CD4-positive, CD25-positive, alpha-beta regulatory T cell (primary cell): ENCODE measurements around the gene RGS9. TPM values are rescaled to one million over a fixed set of nuclear protein-coding genes. Genes with fewer than 3 reads are reported as not detected.
A peak's percentile ranks its signal among the peaks of the same experiment; 100 is the strongest.
"Not testable (repeated sequence)": the region's sequence is repeated elsewhere in the genome, so short reads cannot be mapped to it uniquely, and the experiment has no call there.

ENCODE experiments used
- ATAC-seq, 2 donors: fragments of 150-1000 bp; cut with Tn5 transposase; one replicate each; pipeline ENCODE4 v1.10.0; 2021; ENCODE audit warnings: low read depth in 2 of 2, moderate number of reproducible peaks in 2 of 2, moderate library complexity in 1 of 2
- DNase-seq, 3 donors: peaks; one replicate each; pipeline versions ENCODE4 v3.0.0 to v3.0.0-alpha.2; 2012 to 2022; ENCODE audit warnings: mixed read lengths in 1 of 3
- H3K27ac ChIP-seq: one replicate; pipeline ENCODE4 v1.7.0; 2013; ENCODE audit warnings: mild to moderate bottlenecking, low read length; ENCODE audit not compliant: insufficient read depth, poor library complexity, severe bottlenecking
- H3K27me3 ChIP-seq: one replicate; pipeline ENCODE4 v1.7.0; 2013; ENCODE audit warnings: low read length; ENCODE audit not compliant: control insufficient read depth, insufficient read depth
- H3K36me3 ChIP-seq: one replicate; pipeline ENCODE4 v1.7.0; 2013; ENCODE audit warnings: mild to moderate bottlenecking, low read length, moderate library complexity; ENCODE audit not compliant: control insufficient read depth, insufficient read depth
- H3K4me1 ChIP-seq: 2 replicates; pipeline ENCODE4 v1.7.0; 2013; ENCODE audit warnings: mild to moderate bottlenecking, low read length; ENCODE audit not compliant: insufficient read depth, control insufficient read depth, poor library complexity, severe bottlenecking
- H3K4me3 ChIP-seq: one replicate; pipeline ENCODE4 v1.7.0; 2013; ENCODE audit warnings: low read depth, mild to moderate bottlenecking, low read length, moderate library complexity
- H3K9me3 ChIP-seq, 2 experiments: 1 replicate in 1 of 2; 2 replicates in 1 of 2; pipeline ENCODE4 v1.7.0; 2013; ENCODE audit warnings: low read length in 2 of 2, mild to moderate bottlenecking in 1 of 2, moderate library complexity in 1 of 2; ENCODE audit not compliant: control insufficient read depth in 2 of 2
- H3K27ac Mint-ChIP-seq, 3 donors: one replicate each; pipeline ENCODE4 v1.8.0; 2020 to 2022; ENCODE audit warnings: mild to moderate bottlenecking in 3 of 3, mixed read lengths in 3 of 3, moderate library complexity in 2 of 3
- H3K27me3 Mint-ChIP-seq: one replicate; pipeline ENCODE4 v1.8.0; 2022; ENCODE audit warnings: mild to moderate bottlenecking, mixed read lengths
- H3K36me3 Mint-ChIP-seq: one replicate; pipeline ENCODE4 v1.8.0; 2020; ENCODE audit warnings: mixed read lengths
- H3K4me1 Mint-ChIP-seq, 4 donors: one replicate each; pipeline ENCODE4 v1.8.0; 2020 to 2022; ENCODE audit warnings: mixed read lengths in 4 of 4, mild to moderate bottlenecking in 1 of 4
- H3K4me3 Mint-ChIP-seq, 4 donors: one replicate each; pipeline ENCODE4 v1.8.0; 2020 to 2022; ENCODE audit warnings: mild to moderate bottlenecking in 4 of 4, mixed read lengths in 4 of 4, moderate library complexity in 3 of 4
- H3K9me3 Mint-ChIP-seq, 7 donors: one replicate each; pipeline ENCODE4 v1.8.0; 2020 to 2022; ENCODE audit warnings: mixed read lengths in 7 of 7, mild to moderate bottlenecking in 3 of 7, moderate library complexity in 2 of 7
- polyA plus RNA-seq, 4 donors: library from polyadenylated mRNA; unstranded; fragments of 300-500 nt; fragmentation: Illumina TruSeq; gene quantifications; one replicate each; pipeline ENCODE4 v1.2.3, GENCODE V29; 2021
- total RNA-seq: library from RNA; stranded (reverse); gene quantifications from one replicate; pipeline ENCODE4 v1.2.3, GENCODE V29; 2022

RGS9 gene
- 0.81 TPM for total RNA-seq
- polyA plus RNA-seq = 1 to 10 TPM in 1 of 4 donors, under 1 TPM in 3; 0.19 to 1.7 (median 0.51) TPM

DNA sequence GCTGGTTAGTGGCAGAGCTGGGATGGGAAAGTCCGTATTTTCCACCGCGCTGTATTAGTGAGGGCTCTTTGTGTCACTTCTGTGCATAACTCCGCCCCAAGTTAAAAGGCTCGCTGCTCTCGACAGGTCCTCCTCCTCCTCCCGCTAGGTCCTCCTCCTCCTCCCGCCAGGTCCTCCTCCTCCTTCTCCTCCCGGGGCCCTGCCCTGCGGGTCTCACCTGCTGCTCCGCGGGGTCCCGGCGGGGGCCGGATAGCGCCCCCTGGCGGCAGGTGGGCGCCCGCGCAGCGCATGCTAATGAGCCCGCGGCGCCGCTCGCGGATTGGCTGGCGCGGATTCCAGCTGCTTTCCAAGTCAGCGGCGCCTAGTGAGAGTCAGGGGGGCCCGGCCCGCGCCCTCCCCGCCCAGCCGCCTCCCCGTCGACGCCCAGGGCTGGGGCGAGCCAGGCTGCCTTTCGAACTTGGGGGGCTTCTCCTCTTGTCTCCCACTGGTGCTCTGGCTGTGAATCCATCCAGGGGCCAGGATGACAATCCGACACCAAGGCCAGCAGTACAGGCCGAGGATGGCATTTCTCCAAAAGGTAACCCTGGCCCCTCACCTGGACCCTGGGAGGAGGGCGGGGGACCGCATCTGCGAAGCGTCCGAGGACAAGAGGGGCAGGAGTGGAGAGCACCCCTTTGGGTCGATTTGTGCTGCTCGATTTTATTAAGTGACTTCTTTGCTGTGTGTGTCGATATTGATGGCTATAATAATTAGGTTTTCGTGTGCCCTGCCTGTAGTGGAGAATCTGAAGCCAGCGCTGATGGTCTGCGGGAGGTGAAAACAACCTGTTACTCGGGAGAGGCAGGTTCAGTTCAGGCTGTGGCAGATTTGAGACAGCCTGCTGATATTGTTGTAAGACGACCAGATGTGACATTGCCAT lies at the start of gene RGS9:
RGS9 (plus strand) TSS at position 350 of the 919 bp plus-strand sequence; CDS start at position 521, 171 bp downstream.
- ATAC-seq (peak; percentile 96 to 97), DNase-seq (peak; percentile 77 to 83 (median 80))
- peaks cover 14% of the 10 kb centered on the region for H3K4me1 ChIP-seq
- Mint-ChIP-seq H3K9me3 (peaks cover 0 to 3% (median 0%) of the 10 kb centered on the region in 7 donors), H3K27me3 (peaks cover 21% of the 10 kb centered on the region), H3K4me3 (peak within 1 kb of the TSS; percentile 48 to 90 (median 86)), H3K4me1 (peaks cover 9 to 28% (median 16%) of the 10 kb centered on the region in 4 donors), H3K27ac (peak within 1 kb of the TSS; percentile 41 to 71 (median 70)), H3K36me3 (no peaks in the 10 kb centered on the region)
- peak within 1 kb of the TSS; percentile 51 for H3K4me3 ChIP-seq
- H3K9me3 ChIP-seq = no peaks in the 10 kb centered on the region
- H3K27me3 ChIP-seq = peaks cover 3% of the 10 kb centered on the region
- no peak within 1 kb of the TSS for H3K27ac ChIP-seq
- no peaks in the 10 kb centered on the region for H3K36me3 ChIP-seq

DNA sequence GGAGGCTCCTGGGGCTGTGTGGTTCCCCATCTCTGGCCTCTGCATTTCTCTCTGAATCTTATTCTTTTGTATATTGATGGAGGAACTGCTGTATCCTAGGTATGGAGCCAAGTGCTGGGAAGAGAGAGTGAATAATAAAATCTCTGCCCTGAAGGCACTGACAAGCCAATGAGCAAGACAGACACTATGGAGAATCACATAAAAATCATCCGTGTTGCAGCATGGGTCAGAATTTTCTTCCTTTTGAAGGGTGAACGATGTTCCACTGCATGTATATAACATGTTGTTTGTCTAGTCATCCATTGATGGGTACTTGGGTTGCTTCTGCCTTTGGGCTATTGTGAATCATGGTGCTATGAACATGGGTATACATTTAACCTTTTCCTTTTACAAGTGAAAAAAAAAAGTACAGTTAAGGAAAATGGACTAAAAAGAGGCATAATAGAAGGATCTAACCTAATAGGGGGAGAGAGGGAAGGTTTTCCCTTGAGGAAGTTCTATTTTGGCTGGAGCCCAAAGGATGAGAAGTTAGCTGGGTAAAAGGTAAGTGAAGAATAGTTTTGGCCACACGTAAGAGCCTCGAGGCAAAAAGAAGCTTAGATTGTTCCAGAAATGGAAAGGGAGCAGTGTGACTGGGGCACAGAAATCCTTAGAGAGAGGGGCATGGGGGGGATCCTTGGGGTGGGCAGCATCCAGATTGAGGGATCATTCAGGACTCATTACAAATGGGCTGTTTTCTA lies 48.4 kb upstream of the RGS9 start:
- Histone ChIP-seq H3K4me3 (no peak overlapping the region), H3K27ac (no peak overlapping the region), H3K36me3 (no peaks in the 10 kb centered on the region), H3K4me1 (no peaks in the 10 kb centered on the region), H3K9me3 (no peaks in the 10 kb centered on the region), H3K27me3 (no peaks in the 10 kb centered on the region)
- Mint-ChIP-seq H3K4me1 (peaks cover 0 to 4% (median under 1%) of the 10 kb centered on the region in 4 donors), H3K27me3 (peaks cover 5% of the 10 kb centered on the region), H3K27ac (no peak overlapping the region), H3K36me3 (peaks cover 24% of the 10 kb centered on the region), H3K9me3 (no peaks in the 10 kb centered on the region), H3K4me3 (no peak overlapping the region)
- ATAC-seq (no peak), DNase-seq (no peak)

DNA sequence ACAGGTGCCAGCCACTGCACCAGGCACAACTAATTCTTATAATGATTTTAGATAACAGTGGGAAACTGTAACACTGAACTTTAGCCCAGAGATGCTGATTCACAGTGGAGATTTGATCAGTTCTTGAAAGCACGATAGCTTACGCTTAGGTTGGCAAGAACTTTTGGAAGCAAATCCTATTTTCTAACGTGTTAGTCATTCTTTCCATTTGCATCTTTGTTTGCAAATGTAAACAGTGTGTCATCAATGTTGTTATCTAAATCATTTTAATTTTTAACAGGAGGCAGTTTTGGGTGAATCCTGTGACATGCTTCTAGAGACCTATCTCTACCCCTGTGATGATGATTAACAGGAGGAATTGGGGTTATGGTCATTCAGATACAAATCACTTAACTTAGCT lies 44.9 kb upstream of the RGS9 start:
- peaks cover 3% of the 10 kb centered on the region for H3K4me1 ChIP-seq
- no peak for DNase-seq
- H3K4me1 Mint-ChIP-seq = peaks cover 9 to 10% (median 9%) of the 10 kb centered on the region in 4 donors
- no peaks in the 10 kb centered on the region for H3K9me3 Mint-ChIP-seq
- peaks cover 17% of the 10 kb centered on the region for H3K36me3 Mint-ChIP-seq
- H3K27me3 ChIP-seq = no peaks in the 10 kb centered on the region
- H3K27me3 Mint-ChIP-seq = peaks cover 10% of the 10 kb centered on the region
- no peak overlapping the region for H3K27ac Mint-ChIP-seq
- no peaks in the 10 kb centered on the region for H3K9me3 ChIP-seq
- no peak for ATAC-seq
- no peak overlapping the region for H3K4me3 ChIP-seq
- H3K27ac ChIP-seq = no peak overlapping the region
- H3K4me3 Mint-ChIP-seq = no peak overlapping the region
- no peaks in the 10 kb centered on the region for H3K36me3 ChIP-seq

DNA sequence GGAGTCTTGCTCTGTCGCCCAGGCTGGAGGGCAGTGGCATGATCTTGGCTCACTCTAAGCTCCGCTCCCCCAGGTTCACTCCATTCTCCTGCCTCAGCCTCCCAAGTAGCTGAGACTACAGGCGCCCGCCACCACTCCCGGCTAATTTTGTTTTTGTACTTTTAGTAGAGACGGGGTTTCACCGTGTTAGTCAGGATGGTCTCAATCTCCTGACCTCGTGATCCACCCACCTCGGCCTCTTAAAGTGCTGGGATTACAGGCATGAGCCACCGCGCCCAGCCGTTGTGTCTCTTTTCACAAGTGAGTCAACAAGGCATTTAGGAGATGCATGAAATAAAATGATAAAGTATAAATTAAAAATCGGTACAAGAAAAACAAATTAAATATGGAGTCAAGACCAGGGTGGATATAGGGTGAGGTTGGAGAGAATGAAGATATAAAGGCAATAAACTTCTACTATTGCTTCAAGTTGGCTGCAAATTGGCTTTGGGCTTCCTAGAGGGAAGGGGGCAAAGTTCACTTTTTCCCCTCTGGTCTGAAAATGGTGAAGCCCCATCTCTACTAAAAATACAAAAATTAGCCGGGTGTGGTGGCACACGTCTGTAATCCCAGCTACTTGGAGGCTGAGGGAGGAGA lies 44.3 kb upstream of the RGS9 start:
- H3K27me3 ChIP-seq, H3K4me3 ChIP-seq, H3K27ac Mint-ChIP-seq, H3K4me1 ChIP-seq, H3K27me3 Mint-ChIP-seq, H3K4me3 Mint-ChIP-seq, H3K9me3 Mint-ChIP-seq, H3K9me3 ChIP-seq, DNase-seq, H3K36me3 ChIP-seq, H3K27ac ChIP-seq, ATAC-seq: not testable (repeated sequence)
- Mint-ChIP-seq H3K36me3 (peaks cover 17% of the 10 kb centered on the region), H3K4me1 (peaks cover 9 to 12% (median 9%) of the 10 kb centered on the region in 4 donors)

DNA sequence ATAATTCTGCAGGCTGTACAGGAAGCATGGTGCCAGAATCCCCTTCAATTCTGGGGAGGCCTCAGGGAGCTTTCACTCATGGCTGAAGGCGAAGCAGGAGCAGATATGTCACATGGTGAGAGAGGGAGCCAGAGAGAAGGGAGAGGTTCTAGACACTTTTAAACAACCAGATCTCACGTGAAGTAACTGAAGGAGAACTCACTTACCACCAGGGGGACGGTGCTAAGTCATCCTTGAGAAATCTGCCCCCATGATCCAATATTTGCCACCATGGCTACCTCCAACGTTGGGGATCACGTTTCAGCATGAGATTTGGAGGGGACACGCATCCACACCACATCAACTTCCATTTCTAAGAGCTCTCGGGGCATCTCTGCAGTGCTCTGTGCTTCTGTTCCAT lies 43.2 kb upstream of the RGS9 start:
- H3K4me3 Mint-ChIP-seq = no peak overlapping the region
- ATAC-seq (no peak), DNase-seq (peak in 1 of 3 donors; percentile 24)
- H3K36me3 Mint-ChIP-seq = peaks cover 11% of the 10 kb centered on the region
- H3K4me3 ChIP-seq = no peak overlapping the region
- H3K27ac ChIP-seq = no peak overlapping the region
- no peaks in the 10 kb centered on the region for H3K9me3 Mint-ChIP-seq
- H3K27me3 ChIP-seq = no peaks in the 10 kb centered on the region
- H3K36me3 ChIP-seq = no peaks in the 10 kb centered on the region
- peaks cover 6% of the 10 kb centered on the region for H3K27me3 Mint-ChIP-seq
- peaks cover 9 to 12% (median 9%) of the 10 kb centered on the region in 4 donors for H3K4me1 Mint-ChIP-seq
- H3K4me1 ChIP-seq = peaks cover 3% of the 10 kb centered on the region
- H3K9me3 ChIP-seq = no peaks in the 10 kb centered on the region
- H3K27ac Mint-ChIP-seq = no peak overlapping the region

DNA sequence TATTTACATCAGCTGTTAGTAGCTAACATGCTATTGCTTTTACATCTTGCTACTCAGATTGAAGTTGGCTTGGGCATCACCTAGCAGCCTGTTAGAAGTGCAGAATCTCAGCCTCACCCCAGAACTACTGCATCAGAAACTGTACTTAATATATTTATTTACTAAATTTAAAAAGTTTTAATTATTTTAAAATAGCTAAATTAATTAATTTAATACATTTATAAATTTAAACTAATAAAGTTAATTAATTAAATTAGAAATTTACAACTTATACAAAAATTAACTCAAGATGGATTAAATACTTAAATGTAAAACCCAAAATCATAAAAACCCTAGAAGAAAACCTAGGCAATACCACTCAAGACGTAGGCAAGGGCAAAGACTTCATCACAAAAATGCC lies 41.7 kb upstream of the RGS9 start:
- Histone ChIP-seq H3K27me3 (no peaks in the 10 kb centered on the region), H3K27ac (no peak overlapping the region), H3K4me1 (peaks cover 10% of the 10 kb centered on the region), H3K36me3 (no peaks in the 10 kb centered on the region), H3K9me3 (no peaks in the 10 kb centered on the region), H3K4me3 (no peak overlapping the region)
- H3K27me3 Mint-ChIP-seq = peaks cover 4% of the 10 kb centered on the region
- no peak overlapping the region for H3K27ac Mint-ChIP-seq
- DNase-seq = no peak
- no peak for ATAC-seq
- H3K4me1 Mint-ChIP-seq = peaks cover 14 to 24% (median 17%) of the 10 kb centered on the region in 4 donors
- H3K36me3 Mint-ChIP-seq = peaks cover 11% of the 10 kb centered on the region
- no peaks in the 10 kb centered on the region for H3K9me3 Mint-ChIP-seq
- H3K4me3 Mint-ChIP-seq = peak overlapping the region in 1 of 4 donors; percentile 30

DNA sequence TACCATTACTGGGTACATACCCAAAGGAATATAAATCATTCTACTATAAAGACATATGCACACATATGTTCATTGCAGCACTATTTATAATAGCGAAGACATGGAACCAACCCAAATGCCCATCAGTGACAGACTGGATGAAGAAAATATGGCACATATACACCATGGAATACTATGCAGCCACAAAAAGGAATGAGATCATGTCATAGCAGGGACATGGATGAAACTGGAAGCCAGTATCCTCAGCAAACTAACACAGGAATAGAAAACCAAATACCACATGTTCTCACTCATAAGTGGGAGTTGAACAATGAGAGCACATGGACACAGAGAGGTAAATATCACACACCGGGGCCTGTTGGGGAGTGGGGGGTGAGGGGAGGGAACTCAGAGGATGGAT lies 40.8 kb upstream of the RGS9 start:
- H3K36me3 ChIP-seq, DNase-seq, H3K27ac ChIP-seq, H3K27me3 Mint-ChIP-seq, H3K4me3 ChIP-seq, H3K9me3 Mint-ChIP-seq, ATAC-seq, H3K9me3 ChIP-seq, H3K27me3 ChIP-seq: not testable (repeated sequence)
- H3K27ac Mint-ChIP-seq = peak overlapping the region in 1 of 3 donors; percentile 70
- H3K36me3 Mint-ChIP-seq = peaks cover 11% of the 10 kb centered on the region
- peaks cover 12 to 28% (median 17%) of the 10 kb centered on the region in 4 donors for H3K4me1 Mint-ChIP-seq
- peaks cover 16% of the 10 kb centered on the region for H3K4me1 ChIP-seq
- peak overlapping the region in 1 of 4 donors; percentile 30 for H3K4me3 Mint-ChIP-seq
